Measurements from ENCODE around the gene ITGB1.

Gene ITGB1

DNA sequence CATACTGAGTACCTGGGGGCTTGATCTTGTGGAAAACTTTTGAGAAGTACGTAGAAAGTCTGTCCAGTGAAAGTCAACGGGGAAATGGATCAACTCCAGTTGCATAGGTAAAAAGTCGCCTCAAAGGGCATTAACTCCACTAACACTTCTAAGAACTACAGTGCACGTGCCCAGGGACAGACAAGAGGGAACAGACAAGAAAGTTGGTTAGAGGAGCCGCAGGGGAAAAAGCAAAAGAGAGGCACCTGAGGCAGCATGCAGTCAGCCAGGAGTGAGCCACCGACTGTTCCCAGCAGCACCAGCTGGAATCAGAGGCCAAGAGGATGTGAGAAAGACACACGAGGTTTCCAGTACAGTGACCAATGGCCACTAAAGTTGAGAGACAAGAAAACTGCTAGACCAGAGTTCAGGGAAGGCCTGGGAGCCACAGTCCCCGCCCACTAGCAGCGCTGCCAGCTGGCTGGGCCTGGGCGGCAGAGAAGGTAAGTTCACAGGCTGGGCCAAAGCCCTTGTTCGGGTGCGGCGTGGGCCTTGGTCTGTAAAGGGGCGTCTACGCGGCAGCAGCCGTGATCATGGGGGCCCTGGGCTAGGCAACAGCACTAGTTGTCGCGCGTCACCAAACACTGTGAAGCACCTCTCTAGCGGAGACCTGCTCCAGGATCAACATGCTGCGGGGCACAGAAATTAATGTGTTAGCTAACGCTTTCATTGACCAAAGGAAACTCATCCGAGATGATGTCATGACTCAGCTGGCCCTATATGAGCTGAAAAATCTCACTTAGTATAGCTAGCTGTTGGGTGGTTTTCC lies 14.0 kb downstream of the ITGB1 start:
- TF ChIP-seq, protein P1, sequence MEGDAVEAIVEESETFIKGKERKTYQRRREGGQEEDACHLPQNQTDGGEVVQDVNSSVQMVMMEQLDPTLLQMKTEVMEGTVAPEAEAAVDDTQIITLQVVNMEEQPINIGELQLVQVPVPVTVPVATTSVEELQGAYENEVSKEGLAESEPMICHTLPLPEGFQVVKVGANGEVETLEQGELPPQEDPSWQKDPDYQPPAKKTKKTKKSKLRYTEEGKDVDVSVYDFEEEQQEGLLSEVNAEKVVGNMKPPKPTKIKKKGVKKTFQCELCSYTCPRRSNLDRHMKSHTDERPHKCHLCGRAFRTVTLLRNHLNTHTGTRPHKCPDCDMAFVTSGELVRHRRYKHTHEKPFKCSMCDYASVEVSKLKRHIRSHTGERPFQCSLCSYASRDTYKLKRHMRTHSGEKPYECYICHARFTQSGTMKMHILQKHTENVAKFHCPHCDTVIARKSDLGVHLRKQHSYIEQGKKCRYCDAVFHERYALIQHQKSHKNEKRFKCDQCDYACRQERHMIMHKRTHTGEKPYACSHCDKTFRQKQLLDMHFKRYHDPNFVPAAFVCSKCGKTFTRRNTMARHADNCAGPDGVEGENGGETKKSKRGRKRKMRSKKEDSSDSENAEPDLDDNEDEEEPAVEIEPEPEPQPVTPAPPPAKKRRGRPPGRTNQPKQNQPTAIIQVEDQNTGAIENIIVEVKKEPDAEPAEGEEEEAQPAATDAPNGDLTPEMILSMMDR (IDR thresholded peaks at IDR 0.05; ENCODE audit: insufficient read depth, low read length, missing control alignments) = no peak
- ChIA-PET CTCF (interaction anchor here (0.9 kb wide), 1 partner anchor 66 kb away, joined by 4 read pairs; no protein-coding TSS in a partner anchor), POLR2A (interaction anchor here (1.3 kb wide), 1 partner anchor 20 kb away, joined by 3 read pairs; no protein-coding TSS in a partner anchor)
- no peak for DNase-seq (ENCODE audit: low read depth, low spot score)
- H3K4me3 ChIP-seq (ENCODE audit: low read depth, low read length) = no peak overlapping the region

GRCh38 chr10:32943395-32943794 lies 14.6 kb downstream of the ITGB1 start:
- H3K4me3 ChIP-seq (ENCODE audit: low read depth, low read length) = no peak overlapping the region
- TF ChIP-seq, protein P1 (IDR thresholded peaks at IDR 0.05; ENCODE audit: insufficient read depth, low read length, missing control alignments) = no peak
- CTCF ChIA-PET = no interaction called here
- no peak for DNase-seq (ENCODE audit: low read depth, low spot score)
- POLR2A ChIA-PET = interaction anchor here (1.3 kb wide), 1 partner anchor 21 kb away, joined by 3 read pairs; no protein-coding TSS in a partner anchor

GRCh38 chr10:32942081-32942480 lies 15.9 kb downstream of the ITGB1 start:
- DNase-seq (ENCODE audit: low read depth, low spot score) = no peak
- H3K4me3 ChIP-seq (ENCODE audit: low read depth, low read length) = no peak overlapping the region
- ChIA-PET POLR2A (no interaction called here), CTCF (no interaction called here)
- TF ChIP-seq, protein P1 (IDR thresholded peaks at IDR 0.05; ENCODE audit: insufficient read depth, low read length, missing control alignments) = no peak

GRCh38 chr10:32941357-32941756 lies 16.7 kb downstream of the ITGB1 start:
- TF ChIP-seq, protein P1 (IDR thresholded peaks at IDR 0.05; ENCODE audit: insufficient read depth, low read length, missing control alignments) = no peak
- ChIA-PET POLR2A (no interaction called here), CTCF (interaction anchor here (2.7 kb wide), 1 partner anchor 68 kb away, joined by 9 read pairs; no protein-coding TSS in a partner anchor)
- H3K4me3 ChIP-seq (ENCODE audit: low read depth, low read length) = no peak overlapping the region
- DNase-seq (ENCODE audit: low read depth, low spot score) = no peak

- POLR2A ChIA-PET = no interaction called here
- CTCF ChIA-PET = interaction anchor here (1.6 to 2.7 kb wide), 2 partner anchors 9 to 69 kb away, joined by 5 to 9 read pairs; no protein-coding TSS in a partner anchor
- no peak for DNase-seq (ENCODE audit: low read depth, low spot score)
These were observed 17.4 kb downstream of the ITGB1 start for GRCh38 chr10:32940321-32941301.

More at GRCh38 chr10:32940321-32941301, 17.4 kb downstream of the ITGB1 start:
- no peak overlapping the region for H3K4me3 ChIP-seq (ENCODE audit: low read depth, low read length)
- TF ChIP-seq, protein P1 (IDR thresholded peaks at IDR 0.05; ENCODE audit: insufficient read depth, low read length, missing control alignments) = no peak

Measured in AG04449 (cell line).